GM18505 (cell line): ENCODE results near the gene CNFN.

Experiments used
- ATAC-seq: cut with Tn5 transposase; IDR thresholded peaks from one replicate; pipeline ENCODE4 v1.9.1; 2021; ENCODE audit not compliant: unreplicated experiment
- POLR2A ChIP-seq: IDR thresholded peaks from 4 replicates; pipeline ENCODE4 v1.6.1; 2011; ENCODE audit warnings: borderline replicate concordance; ENCODE audit not compliant: insufficient read depth, insufficient read length; ENCODE audit errors: extremely low read depth

Gene CNFN

GRCh38 chr19:42401365-42402303 is 11.5 kb upstream of the CNFN start:
- no peak for TF ChIP-seq POLR2A

DNA sequence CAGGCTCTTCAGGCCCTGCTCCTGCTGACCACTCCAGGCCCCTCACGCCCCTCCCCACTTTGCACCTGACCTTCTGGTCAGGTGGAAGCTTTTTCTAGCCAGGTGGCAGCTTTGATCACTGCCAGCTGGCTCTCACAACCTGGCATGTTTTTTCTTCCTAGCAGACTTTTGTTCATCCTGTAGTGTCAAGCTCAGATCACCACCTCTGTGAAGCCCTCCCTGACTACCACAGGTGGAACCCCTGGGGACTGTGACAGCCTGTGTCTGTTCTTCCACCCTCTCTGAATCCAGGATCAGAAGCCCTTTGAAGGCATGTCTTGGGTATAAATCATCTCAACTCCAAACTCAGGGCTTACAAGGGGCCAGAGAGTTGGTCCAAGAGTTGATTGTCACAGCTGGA is 10.3 kb upstream of the CNFN start:
- no peak for ATAC-seq
- TF ChIP-seq POLR2A: no peak

More at GRCh38 chr19:42401365-42402303, 11.5 kb upstream of the CNFN start:
- ATAC-seq: no peak

DNA sequence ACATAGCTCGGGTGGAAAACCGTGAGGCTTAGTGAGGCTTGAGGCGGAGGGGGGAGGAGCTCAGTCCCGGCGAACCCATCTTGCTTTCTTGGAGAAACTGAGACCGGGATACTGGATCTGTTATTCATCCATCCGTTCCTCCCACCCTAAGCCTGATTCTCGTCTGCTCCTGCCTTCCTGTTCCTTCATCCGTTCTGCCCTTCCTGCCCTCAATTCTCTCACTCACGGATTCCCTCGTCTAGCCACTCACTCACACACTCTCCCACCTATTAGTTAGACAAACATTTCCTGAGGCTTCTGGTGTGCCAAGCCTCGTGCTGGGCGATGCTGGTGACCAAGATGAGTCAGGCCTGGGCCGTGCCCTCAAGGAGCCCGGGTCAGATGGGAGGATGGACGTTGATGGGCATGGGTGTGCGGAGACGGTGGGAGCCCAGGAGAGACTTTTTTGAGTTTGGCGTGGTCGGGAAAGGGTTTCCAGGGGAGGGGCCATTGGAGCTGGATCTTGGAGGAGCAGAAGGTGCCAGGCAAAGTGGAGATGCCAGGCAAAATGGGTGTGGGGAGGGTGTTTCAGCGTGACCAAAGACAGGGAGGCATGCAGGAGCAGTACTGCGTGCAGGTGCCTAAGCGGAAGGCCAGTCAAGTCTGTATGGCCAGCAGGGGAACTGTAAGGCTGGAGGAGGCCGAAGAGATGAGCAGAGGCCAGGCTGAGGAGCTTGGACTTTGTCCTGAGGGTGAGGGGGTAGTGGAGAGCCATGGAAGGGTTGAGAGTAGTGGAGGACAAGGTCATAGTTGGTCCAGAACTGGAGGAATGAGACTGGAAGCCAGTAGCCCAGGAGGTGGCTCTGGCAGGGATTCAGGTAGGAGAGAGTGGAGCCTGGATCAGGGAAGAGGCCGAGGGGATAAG is 7.4 kb upstream of the CNFN start:
- ATAC-seq: no peak
- no peak for TF ChIP-seq POLR2A

GRCh38 chr19:42396381-42397262 is 6.5 kb upstream of the CNFN start:
- TF ChIP-seq POLR2A: peak; percentile 97

GRCh38 chr19:42394751-42395150 is 4.7 kb upstream of the CNFN start:
- no peak for TF ChIP-seq POLR2A
- no peak for ATAC-seq

More at GRCh38 chr19:42396381-42397262, 6.5 kb upstream of the CNFN start:
- ATAC-seq: peak; percentile 96

DNA sequence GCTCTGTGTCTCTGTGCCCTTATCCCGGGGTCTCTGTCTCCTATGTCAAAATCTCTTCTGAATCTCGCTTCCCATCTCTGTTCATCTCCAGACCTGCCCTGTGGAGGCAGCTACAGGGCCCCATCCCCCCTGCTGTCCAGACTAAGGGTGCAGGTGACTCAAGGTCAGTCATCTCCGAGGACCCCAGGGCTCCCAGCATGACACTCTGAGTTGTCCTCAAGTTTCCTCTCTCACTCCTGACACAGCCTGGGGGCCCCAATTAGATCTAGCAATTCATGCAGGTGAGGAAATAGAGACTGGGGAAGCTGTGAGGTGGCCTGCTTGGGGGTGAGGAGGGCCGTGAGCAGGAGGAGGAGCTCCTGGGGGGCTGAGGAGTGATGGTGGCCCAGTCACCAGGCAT is 2.1 kb upstream of the CNFN start:
- ATAC-seq: no peak
- TF ChIP-seq POLR2A: no peak

GRCh38 chr19:42388851-42389489 is 1.1 kb downstream of the CNFN start:
- ATAC-seq: no peak
- no peak for TF ChIP-seq POLR2A

DNA sequence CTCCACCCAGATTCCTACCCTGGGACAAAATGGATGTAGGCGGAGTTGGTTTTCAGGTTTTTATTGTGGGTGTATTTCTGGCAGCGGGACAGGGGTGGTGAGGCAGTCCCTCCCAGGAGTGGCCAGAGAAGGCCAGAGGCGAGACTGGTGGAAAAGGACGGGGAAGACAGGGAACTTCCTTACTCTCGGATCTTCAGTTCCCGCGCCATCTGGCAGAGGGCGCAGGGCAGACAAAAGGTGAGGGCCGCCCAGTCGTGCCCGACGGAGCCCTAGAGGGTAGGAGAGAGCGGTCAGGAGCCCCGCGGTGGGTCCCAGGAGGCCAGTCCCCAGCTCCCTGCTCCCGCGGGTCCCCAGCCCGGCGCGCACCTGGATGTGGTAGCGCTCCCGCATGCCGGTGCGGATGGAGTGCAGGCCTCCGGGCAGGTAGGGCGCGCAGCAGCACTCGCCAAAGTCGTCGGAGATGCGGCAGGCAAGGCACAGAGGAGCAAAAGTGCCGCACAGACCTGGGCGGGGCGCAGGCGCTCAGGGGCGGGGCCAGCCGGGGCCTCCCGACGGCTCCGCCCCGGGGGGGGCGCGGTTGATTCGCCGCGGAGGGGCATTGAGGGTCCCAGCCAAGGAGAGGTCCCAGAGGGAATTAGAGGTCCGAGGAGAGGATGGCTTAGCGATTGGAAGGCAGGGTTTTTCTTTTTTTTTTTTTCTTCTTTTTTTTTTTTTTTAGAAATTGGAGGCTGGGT is 3.0 kb downstream of the CNFN start:
- ATAC-seq: no peak
- no peak for TF ChIP-seq POLR2A

DNA sequence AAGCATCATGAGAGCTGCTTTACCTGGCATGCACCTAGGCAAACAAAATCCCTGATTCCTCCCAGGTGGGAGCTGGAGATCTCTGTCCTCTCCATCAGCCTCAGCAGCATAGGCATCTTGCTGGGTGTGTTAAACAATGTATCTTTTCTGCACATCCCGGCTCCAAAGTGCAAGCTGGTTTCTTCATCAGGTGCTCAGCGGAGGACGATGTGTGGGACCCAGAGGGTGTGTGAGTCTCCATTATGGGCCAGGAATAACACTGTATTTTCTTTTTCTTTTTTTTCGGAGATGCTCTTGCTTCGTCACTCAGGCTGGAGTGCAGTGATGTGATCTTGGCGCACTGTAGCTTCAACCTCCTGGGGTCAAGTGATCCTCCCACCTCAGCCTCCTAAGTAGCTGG is 9.9 kb downstream of the CNFN start:
- no peak for ATAC-seq
- TF ChIP-seq POLR2A: no peak

GRCh38 chr19:42378225-42379215 is 11.6 kb downstream of the CNFN start:
- no peak for ATAC-seq
- no peak for TF ChIP-seq POLR2A

DNA sequence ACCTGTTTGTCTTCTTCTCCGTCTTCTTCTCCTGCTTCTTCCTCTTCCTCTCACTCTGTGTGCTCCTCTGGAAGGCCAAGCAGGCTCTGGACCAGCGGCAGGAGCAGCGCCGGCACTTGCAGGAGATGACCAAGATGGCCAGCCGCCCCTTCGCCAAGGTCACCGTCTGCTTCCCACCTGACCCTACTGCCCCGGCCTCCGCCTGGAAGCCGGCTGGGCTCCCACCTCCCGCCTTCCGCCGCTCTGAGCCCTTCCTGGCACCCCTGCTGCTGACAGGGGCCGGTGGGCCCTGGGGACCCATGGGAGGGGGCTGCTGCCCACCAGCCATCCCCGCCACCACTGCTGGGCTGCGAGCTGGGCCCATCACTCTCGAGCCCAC is 13.9 kb downstream of the CNFN start:
- no peak for TF ChIP-seq POLR2A
- ATAC-seq: no peak
